Activated CD8-positive, alpha-beta memory T cell treated with anti-CD3 and anti-CD28 coated beads, Interleukin-2, amount 10 ng/mL, durations not matched to agents 7 days and 5 days (primary cell): Measurements from ENCODE around the gene MTHFSD. TPM values are rescaled to one million over a fixed set of nuclear protein-coding genes. Genes with fewer than 3 reads are reported as not detected.

Source experiments
- ATAC-seq: fragments of 150-1000 bp; cut with Tn5 transposase; one replicate; pipeline ENCODE4 v1.10.0; 2021; ENCODE audit warnings: moderate library complexity
- CTCF ChIA-PET: fragments of 350-600 bp; sonication (Branson Sonifier 250); formaldehyde crosslinking; loops from one replicate; lab custom pipeline; 2021; ENCODE audit warnings: antibody characterized with exemption; lab: Charles Lee
- DNase-seq: peaks from one replicate; pipeline ENCODE4 v3.0.0-alpha.2; 2020
- H3K27ac Mint-ChIP-seq: one replicate; pipeline ENCODE4 v1.8.0; 2021; ENCODE audit warnings: mild to moderate bottlenecking, mixed read lengths
- H3K27me3 Mint-ChIP-seq: one replicate; pipeline ENCODE4 v1.8.0; 2021; ENCODE audit warnings: mixed read lengths
- H3K36me3 Mint-ChIP-seq: one replicate; pipeline ENCODE4 v1.8.0; 2021; ENCODE audit warnings: mild to moderate bottlenecking, mixed read lengths
- H3K4me1 Mint-ChIP-seq: one replicate; pipeline ENCODE4 v1.8.0; 2021; ENCODE audit warnings: mixed read lengths
- H3K4me3 Mint-ChIP-seq: one replicate; pipeline ENCODE4 v1.8.0; 2021; ENCODE audit warnings: mild to moderate bottlenecking, moderate library complexity, mixed read lengths
- H3K9me3 Mint-ChIP-seq: one replicate; pipeline ENCODE4 v1.8.0; 2022; ENCODE audit warnings: low read depth, mixed read lengths
- total RNA-seq, 2 experiments: library from RNA; stranded (reverse); gene quantifications; one replicate each; pipeline ENCODE4 v1.2.3, GENCODE V29; 2021

Gene MTHFSD
- total RNA-seq, 2 experiments from 2014 or later: 23.2 to 25.3 TPM

- H3K4me3 Mint-ChIP-seq: no peak overlapping the region
- CTCF ChIA-PET: no interaction called here
- ATAC-seq: no peak
- no peak for DNase-seq
- no peak overlapping the region for H3K27ac Mint-ChIP-seq
- peaks cover 83% of the 10 kb centered on the region for H3K27me3 Mint-ChIP-seq
- H3K36me3 Mint-ChIP-seq: no peaks in the 10 kb centered on the region
- H3K9me3 Mint-ChIP-seq: no peaks in the 10 kb centered on the region
- H3K4me1 Mint-ChIP-seq: no peaks in the 10 kb centered on the region
Observed at GRCh38 chr16:86497551-86498021, 57.4 kb downstream of the MTHFSD start.

DNA sequence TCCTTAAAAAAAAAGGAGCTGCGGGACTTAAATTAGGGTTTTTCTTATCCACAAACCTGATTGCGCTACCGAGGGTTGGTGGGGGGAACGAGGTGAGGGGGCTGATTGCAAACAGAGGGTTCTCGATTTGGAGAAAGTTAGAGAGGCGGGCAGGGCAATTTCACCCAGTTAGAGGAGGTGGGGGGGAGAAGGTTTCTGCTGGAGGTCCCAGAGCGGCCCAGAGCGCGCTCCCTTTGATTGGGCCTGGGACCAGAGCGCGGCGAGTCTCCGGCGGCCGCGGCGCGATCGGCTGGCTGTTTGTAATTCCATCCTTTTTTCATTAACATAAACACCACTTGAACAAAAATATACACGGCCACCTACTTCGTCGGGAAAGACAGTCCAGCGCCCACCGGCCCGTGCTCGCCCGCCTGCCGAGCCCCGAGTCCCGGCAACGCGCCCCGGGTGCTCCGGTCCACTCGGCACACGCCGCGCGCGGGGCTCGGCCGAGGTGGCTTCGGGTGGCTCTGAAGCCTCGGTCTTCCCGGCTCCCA, 58.0 kb downstream of the MTHFSD start:
- H3K27me3 Mint-ChIP-seq: peaks cover 83% of the 10 kb centered on the region
- H3K9me3 Mint-ChIP-seq: no peaks in the 10 kb centered on the region
- no peaks in the 10 kb centered on the region for H3K4me1 Mint-ChIP-seq
- CTCF ChIA-PET: no interaction called here
- no peaks in the 10 kb centered on the region for H3K36me3 Mint-ChIP-seq
- ATAC-seq (no peak), DNase-seq (no peak)
- H3K4me3 Mint-ChIP-seq: no peak overlapping the region
- peak overlapping the region; percentile 46 for H3K27ac Mint-ChIP-seq

DNA sequence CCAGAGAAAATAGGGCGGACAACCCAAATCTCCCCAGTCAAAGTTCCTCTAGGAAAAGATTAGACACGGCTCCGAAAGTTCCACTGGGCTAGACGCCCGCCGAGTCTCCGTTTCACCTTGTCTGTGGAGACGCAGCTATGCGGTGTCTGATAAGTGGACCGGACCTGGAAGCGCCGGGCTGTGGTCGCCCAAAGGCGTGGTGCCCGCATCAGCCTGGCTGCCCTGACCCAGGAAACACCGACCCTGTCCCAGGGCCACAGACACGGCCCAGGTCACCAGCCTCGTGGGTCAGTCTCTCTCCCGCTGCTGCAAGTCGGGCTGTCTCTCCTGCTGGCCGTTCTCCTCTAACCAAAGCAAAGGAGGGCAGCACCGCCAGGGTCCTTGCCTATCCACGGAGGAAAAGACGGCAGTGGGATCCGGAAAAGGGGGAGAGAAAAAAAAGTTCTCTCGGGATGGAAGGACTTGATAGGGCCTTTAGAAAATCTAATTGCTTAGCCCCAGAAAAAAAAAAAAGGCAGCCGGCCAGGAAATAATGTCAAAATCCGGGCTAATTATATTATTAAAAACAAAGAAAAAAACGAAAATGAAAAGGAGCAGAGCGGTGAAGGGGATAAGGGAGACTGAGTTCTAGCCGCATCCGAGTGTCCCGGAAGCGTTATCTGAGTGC, 58.6 kb downstream of the MTHFSD start:
- H3K4me3 Mint-ChIP-seq: no peak overlapping the region
- no peaks in the 10 kb centered on the region for H3K4me1 Mint-ChIP-seq

DNA sequence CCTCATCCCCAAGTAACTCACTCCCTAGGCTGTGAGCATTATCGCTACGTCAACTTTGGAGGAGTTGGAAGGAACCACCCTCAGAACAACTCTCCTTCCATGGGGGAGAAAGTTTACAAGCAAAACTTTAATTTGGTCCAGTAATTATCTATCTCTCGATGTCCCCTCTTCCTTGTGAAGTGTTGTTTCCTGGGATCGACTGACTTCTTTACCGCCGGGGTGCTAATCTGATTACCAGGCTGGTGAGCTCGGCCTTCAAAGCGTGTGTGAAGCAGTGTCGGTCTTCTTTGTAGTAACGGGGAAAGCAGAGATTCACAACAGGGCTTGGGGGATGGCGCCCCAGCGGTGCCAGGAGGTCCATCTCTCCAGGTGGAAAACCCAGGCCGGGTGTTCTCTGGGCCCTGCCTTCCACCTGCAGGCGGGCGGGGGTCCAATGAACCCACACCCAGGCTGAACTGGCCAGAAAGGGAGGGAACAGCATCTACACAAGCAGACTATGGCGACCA, 59.2 kb downstream of the MTHFSD start:
- no peaks in the 10 kb centered on the region for H3K4me1 Mint-ChIP-seq
- CTCF ChIA-PET: no interaction called here
- peaks cover 76% of the 10 kb centered on the region for H3K27me3 Mint-ChIP-seq
- no peak overlapping the region for H3K27ac Mint-ChIP-seq
- no peak for ATAC-seq
- no peaks in the 10 kb centered on the region for H3K36me3 Mint-ChIP-seq
- no peak for DNase-seq
- H3K9me3 Mint-ChIP-seq: no peaks in the 10 kb centered on the region
- no peak overlapping the region for H3K4me3 Mint-ChIP-seq

More for the DNA sequence above, 58.6 kb downstream of the MTHFSD start:
- no peaks in the 10 kb centered on the region for H3K9me3 Mint-ChIP-seq
- peaks cover 78% of the 10 kb centered on the region for H3K27me3 Mint-ChIP-seq
- ATAC-seq (no peak), DNase-seq (no peak)
- CTCF ChIA-PET: no interaction called here
- peak overlapping the region; percentile 46 for H3K27ac Mint-ChIP-seq
- no peaks in the 10 kb centered on the region for H3K36me3 Mint-ChIP-seq

DNA sequence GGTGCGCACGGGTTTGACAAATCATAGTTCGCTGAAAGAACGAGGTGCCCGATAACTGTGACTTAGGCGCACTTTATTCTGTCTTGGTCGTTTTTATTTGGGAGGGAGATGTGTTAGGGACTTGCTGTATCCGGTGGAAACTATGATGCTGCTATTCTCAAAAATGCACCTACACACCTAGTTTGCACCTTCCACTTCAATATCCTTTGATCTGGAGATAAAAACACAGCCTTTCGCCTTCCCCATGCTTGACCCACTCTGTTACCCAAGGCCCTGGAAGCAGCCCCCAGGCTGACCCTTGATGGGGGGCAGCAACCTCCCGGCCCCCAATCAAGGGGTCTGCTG, 59.7 kb downstream of the MTHFSD start:
- H3K27me3 Mint-ChIP-seq: peaks cover 71% of the 10 kb centered on the region
- H3K4me1 Mint-ChIP-seq: no peaks in the 10 kb centered on the region
- no peaks in the 10 kb centered on the region for H3K36me3 Mint-ChIP-seq
- H3K4me3 Mint-ChIP-seq: no peak overlapping the region
- DNase-seq: no peak
- H3K27ac Mint-ChIP-seq: peak overlapping the region; percentile 35
- H3K9me3 Mint-ChIP-seq: no peaks in the 10 kb centered on the region
- ATAC-seq: no peak
- CTCF ChIA-PET: no interaction called here

GRCh38 chr16:86494565-86495356, 60.3 kb downstream of the MTHFSD start:
- ATAC-seq (no peak), DNase-seq (no peak)
- H3K27ac Mint-ChIP-seq: no peak overlapping the region
- no peaks in the 10 kb centered on the region for H3K36me3 Mint-ChIP-seq
- no peak overlapping the region for H3K4me3 Mint-ChIP-seq
- CTCF ChIA-PET: no interaction called here
- peaks cover 66% of the 10 kb centered on the region for H3K27me3 Mint-ChIP-seq
- no peaks in the 10 kb centered on the region for H3K4me1 Mint-ChIP-seq
- H3K9me3 Mint-ChIP-seq: no peaks in the 10 kb centered on the region

DNA sequence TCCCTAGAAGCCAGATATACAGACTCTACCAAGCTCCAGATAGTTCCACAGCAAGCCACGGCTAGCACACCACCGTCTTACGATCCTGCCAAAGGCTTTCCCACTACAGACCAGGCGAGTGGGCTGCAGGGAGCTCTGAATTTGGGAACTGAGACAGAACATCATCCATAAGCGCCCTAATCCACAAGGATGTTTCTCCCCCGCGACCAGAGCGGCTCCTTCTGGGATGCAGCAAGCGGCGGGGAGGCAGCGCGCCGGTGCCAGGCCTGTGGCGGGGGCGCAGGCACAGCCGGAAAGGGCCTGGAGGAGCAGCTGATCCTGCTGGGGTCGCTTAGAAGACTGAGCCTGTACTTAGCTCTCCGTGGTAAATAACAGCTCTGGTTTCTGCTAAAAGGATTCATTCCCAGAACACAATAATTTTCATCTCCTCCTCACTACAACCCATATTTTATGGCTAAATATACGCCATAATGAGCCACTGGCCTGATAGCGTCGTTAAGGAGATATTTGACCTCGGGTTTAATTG, 60.9 kb downstream of the MTHFSD start:
- no peak for ATAC-seq
- no peaks in the 10 kb centered on the region for H3K4me1 Mint-ChIP-seq
- H3K27me3 Mint-ChIP-seq: peaks cover 59% of the 10 kb centered on the region
- no peaks in the 10 kb centered on the region for H3K9me3 Mint-ChIP-seq
- CTCF ChIA-PET: no interaction called here
- no peak for DNase-seq
- H3K4me3 Mint-ChIP-seq: no peak overlapping the region
- no peaks in the 10 kb centered on the region for H3K36me3 Mint-ChIP-seq
- H3K27ac Mint-ChIP-seq: no peak overlapping the region

GRCh38 chr16:86492961-86493629, 61.9 kb downstream of the MTHFSD start:
- no peak overlapping the region for H3K4me3 Mint-ChIP-seq
- H3K9me3 Mint-ChIP-seq: no peaks in the 10 kb centered on the region
- H3K36me3 Mint-ChIP-seq: no peaks in the 10 kb centered on the region
- no peak overlapping the region for H3K27ac Mint-ChIP-seq
- CTCF ChIA-PET: no interaction called here
- DNase-seq (no peak), ATAC-seq (no peak)
- H3K4me1 Mint-ChIP-seq: no peaks in the 10 kb centered on the region
- H3K27me3 Mint-ChIP-seq: peaks cover 54% of the 10 kb centered on the region

- Mint-ChIP-seq H3K4me1 (no peaks in the 10 kb centered on the region), H3K27ac (no peak overlapping the region), H3K36me3 (no peaks in the 10 kb centered on the region), H3K9me3 (no peaks in the 10 kb centered on the region), H3K27me3 (peaks cover 53% of the 10 kb centered on the region), H3K4me3 (no peak overlapping the region)
- DNase-seq: no peak
- CTCF ChIA-PET: no interaction called here
- ATAC-seq: no peak
Observed at GRCh38 chr16:86492267-86492960, 62.6 kb downstream of the MTHFSD start.

- Mint-ChIP-seq H3K9me3 (no peaks in the 10 kb centered on the region), H3K27ac (no peak overlapping the region), H3K4me1 (no peaks in the 10 kb centered on the region), H3K36me3 (no peaks in the 10 kb centered on the region), H3K4me3 (no peak overlapping the region), H3K27me3 (peaks cover 48% of the 10 kb centered on the region)
- no peak for DNase-seq
- CTCF ChIA-PET: no interaction called here
- ATAC-seq: no peak
Observed at GRCh38 chr16:86491640-86492023, 63.4 kb downstream of the MTHFSD start.

DNA sequence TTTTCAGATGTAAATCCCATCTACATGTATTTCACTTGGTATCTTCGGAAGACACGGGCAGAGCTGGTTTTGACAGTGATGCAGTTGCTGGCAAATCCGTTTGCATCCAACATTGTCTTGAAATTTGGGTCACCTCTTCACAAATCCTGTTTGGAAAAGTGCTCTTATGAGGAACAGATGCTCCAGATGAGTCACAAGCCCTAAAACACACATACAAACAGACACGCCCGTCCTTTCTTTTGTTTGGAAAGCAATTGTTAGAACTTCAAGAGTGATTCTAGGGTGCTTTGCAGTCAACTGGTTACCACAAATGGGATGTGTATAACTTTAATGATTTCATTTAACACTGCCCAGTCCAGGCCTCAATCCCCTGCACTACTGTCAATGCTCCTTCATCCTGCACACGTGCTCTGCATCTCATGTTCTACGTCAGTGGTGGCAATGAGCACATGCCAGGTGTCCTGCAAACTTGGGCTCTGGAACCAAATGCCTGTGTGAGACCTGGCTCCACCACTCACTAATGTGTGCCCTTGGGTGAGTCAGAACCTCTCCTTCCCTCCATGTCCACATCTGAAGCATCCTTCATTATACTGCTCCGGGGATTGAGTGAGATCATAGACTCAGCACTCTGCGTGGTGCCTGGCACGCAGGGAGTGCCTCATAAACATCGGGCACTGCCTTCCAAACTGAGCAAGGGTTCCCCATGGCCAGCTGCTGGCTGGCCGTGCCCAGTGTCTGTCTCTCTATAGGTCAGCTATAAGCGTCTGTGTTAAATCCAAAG, 64.0 kb downstream of the MTHFSD start:
- Mint-ChIP-seq H3K4me1 (no peaks in the 10 kb centered on the region), H3K27ac (no peak overlapping the region), H3K4me3 (no peak overlapping the region), H3K9me3 (no peaks in the 10 kb centered on the region), H3K27me3 (peaks cover 42% of the 10 kb centered on the region), H3K36me3 (no peaks in the 10 kb centered on the region)
- CTCF ChIA-PET: no interaction called here
- no peak for DNase-seq
- ATAC-seq: no peak

DNA sequence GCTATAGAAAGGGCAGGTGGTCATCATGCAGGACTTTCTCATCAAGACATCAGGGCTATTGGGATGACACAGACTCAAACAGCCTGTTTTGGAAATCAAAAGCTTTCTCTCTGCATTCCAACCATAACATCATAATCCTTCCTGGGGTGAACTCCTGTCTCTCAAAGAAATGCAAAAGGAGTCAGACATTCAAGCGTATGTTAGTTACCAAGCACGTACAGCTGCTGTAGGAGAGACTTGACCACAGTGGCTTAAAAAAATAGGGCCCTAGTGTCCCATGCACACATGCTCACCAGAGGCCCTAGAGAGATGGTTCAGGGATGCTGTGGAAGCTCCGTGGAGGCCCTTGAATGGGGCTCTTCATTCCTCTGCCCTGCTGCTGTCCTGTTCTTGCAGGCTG, 69.3 kb downstream of the MTHFSD start:
- no peaks in the 10 kb centered on the region for H3K4me1 Mint-ChIP-seq
- no peak overlapping the region for H3K4me3 Mint-ChIP-seq
- H3K27me3 Mint-ChIP-seq: peaks cover 3% of the 10 kb centered on the region
- CTCF ChIA-PET: no interaction called here
- ATAC-seq (no peak), DNase-seq (no peak)
- no peaks in the 10 kb centered on the region for H3K36me3 Mint-ChIP-seq
- no peak overlapping the region for H3K27ac Mint-ChIP-seq
- no peaks in the 10 kb centered on the region for H3K9me3 Mint-ChIP-seq
